GM10248 (cell line): ENCODE results near the gene CHRD.
A peak's percentile ranks its signal among the peaks of the same experiment; 100 is the strongest.

ENCODE experiments used
- CTCF ChIA-PET: fragments of 300-600 bp; sonication (Branson Sonifier 250); formaldehyde crosslinking; extraction: SDS; loops from one replicate; lab custom pipeline; 2021; ENCODE audit warnings: antibody characterized with exemption; lab: Yijun Ruan, JAX
- POLR2A ChIA-PET: fragments of 350-650 bp; sonication (Branson Sonifier 250); formaldehyde crosslinking; extraction: SDS; loops from one replicate; lab custom pipeline; 2020; ENCODE audit warnings: antibody characterized with exemption; lab: Yijun Ruan, JAX
- DNase-seq: peaks from one replicate; pipeline ENCODE4 v3.0.0; 2012; ENCODE audit errors: extremely low spot score
- TF ChIP-seq, protein P1 (sequence below): IDR thresholded peaks from 2 replicates; pipeline ENCODE4 v1.5.1; 2012; ENCODE audit warnings: mild to moderate bottlenecking, low read depth; ENCODE audit errors: extremely low read depth, missing control alignments, control extremely low read depth

Gene CHRD

DNA sequence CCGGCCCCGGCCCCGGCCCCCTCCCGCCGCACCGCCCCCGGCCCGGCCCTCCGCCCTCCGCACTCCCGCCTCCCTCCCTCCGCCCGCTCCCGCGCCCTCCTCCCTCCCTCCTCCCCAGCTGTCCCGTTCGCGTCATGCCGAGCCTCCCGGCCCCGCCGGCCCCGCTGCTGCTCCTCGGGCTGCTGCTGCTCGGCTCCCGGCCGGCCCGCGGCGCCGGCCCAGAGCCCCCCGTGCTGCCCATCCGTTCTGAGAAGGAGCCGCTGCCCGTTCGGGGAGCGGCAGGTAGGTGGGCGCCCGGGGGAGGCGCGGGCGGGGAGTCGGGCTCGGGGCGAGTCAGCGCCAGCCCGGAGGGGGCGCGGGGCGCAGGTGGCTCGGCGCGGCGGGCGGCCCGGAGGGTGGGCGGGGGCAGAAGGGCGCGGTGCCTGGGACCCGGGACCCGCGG lies 352 bp downstream of the CHRD start:
- TF ChIP-seq, protein P1, sequence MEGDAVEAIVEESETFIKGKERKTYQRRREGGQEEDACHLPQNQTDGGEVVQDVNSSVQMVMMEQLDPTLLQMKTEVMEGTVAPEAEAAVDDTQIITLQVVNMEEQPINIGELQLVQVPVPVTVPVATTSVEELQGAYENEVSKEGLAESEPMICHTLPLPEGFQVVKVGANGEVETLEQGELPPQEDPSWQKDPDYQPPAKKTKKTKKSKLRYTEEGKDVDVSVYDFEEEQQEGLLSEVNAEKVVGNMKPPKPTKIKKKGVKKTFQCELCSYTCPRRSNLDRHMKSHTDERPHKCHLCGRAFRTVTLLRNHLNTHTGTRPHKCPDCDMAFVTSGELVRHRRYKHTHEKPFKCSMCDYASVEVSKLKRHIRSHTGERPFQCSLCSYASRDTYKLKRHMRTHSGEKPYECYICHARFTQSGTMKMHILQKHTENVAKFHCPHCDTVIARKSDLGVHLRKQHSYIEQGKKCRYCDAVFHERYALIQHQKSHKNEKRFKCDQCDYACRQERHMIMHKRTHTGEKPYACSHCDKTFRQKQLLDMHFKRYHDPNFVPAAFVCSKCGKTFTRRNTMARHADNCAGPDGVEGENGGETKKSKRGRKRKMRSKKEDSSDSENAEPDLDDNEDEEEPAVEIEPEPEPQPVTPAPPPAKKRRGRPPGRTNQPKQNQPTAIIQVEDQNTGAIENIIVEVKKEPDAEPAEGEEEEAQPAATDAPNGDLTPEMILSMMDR = no peak
- DNase-seq = peak; percentile 42
- POLR2A ChIA-PET = no interaction called here
- CTCF ChIA-PET = interaction anchor here (6.8 kb wide), 1 partner anchor 8 kb away, joined by 34 read pairs; no protein-coding TSS in a partner anchor

DNA sequence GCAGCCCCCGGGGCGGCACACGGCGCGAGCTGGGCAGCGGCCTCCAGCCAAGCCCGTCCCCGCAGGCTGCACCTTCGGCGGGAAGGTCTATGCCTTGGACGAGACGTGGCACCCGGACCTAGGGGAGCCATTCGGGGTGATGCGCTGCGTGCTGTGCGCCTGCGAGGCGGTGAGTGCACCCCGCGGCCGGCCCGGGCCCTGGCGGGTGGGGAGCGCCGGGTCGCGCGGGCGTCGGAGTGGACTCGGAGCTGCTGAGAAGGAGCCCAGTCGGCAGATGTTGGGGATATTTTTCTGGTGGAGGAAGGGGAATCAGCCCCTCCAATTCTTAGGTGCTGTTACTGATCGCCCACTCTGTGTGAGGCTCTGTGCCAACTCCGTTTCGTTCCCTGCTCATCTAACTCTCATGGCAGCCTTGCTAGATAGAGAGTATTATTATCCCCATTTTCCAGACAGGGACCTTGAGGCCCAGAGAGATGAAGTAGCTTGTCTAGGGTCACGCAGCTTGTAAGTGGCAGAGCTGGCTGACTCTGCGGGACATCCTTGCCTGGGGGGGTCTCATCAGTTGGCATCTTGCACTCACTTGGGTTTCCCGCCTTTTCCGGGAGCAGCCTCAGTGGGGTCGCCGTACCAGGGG lies 890 bp downstream of the CHRD start:
- no peak for DNase-seq
- ChIA-PET CTCF (interaction anchor here (1.7 to 6.8 kb wide), 2 partner anchors 9 to 12 kb away, joined by 5 to 34 read pairs; no protein-coding TSS in a partner anchor), POLR2A (no interaction called here)
- TF ChIP-seq, protein P1 = no peak

DNA sequence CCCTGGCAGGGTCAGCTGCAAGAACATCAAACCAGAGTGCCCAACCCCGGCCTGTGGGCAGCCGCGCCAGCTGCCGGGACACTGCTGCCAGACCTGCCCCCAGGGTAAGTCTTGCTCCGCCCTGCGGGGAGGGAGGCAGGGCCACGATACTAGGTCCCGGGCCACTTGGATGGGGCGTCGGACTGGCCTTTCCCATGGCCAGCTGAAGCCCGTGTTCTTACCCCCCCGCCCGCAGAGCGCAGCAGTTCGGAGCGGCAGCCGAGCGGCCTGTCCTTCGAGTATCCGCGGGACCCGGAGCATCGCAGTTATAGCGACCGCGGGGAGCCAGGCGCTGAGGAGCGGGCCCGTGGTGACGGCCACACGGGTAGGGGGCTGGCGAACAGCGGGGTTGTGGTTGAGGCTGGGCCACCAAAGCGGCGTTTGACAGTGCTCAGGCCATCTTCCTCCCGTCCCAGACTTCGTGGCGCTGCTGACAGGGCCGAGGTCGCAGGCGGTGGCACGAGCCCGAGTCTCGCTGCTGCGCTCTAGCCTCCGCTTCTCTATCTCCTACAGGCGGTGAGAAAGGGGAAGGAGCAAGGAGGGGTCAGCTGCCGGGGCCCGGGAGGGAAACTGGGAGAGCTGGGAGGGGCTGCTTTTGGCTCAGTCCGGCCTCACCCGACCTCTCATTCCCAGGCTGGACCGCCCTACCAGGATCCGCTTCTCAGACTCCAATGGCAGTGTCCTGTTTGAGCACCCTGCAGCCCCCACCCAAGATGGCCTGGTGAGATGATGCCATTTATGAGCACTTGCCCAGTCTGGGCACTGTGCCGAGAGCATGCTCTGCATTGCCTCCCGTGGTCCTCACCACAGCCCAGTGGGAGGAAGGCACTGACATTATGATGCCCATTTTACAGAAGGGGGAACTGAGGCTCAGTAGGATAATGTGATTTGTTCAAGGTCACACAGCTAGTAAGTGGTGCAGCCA lies 1.7 kb downstream of the CHRD start:
- TF ChIP-seq, protein P1 = no peak
- ChIA-PET CTCF (interaction anchor here (1.7 to 6.8 kb wide), 2 partner anchors 9 to 13 kb away, joined by 5 to 34 read pairs; no protein-coding TSS in a partner anchor), POLR2A (no interaction called here)
- no peak for DNase-seq

DNA sequence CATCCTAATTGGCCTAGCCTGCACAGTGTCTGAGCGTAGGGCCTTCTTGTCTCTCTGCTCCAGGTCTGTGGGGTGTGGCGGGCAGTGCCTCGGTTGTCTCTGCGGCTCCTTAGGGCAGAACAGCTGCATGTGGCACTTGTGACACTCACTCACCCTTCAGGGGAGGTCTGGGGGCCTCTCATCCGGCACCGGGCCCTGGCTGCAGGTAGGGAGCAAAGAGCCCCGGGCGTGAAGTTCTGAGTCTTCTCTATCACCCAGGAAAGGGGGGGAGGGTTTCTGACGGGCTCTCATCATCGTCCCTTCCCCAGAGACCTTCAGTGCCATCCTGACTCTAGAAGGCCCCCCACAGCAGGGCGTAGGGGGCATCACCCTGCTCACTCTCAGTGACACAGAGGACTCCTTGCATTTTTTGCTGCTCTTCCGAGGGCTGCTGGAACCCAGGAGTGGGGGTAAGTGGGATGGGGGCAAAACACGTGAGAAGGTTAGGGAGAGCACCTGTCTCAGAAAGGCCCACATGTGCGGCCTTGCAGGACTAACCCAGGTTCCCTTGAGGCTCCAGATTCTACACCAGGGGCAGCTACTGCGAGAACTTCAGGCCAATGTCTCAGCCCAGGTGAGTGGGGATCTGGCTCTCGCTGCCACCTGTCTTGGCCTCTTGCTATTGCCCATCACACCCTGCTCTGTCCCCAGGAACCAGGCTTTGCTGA lies 2.6 kb downstream of the CHRD start:
- CTCF ChIA-PET = interaction anchor here (1.7 to 6.8 kb wide), 2 partner anchors 10 to 14 kb away, joined by 5 to 34 read pairs; no protein-coding TSS in a partner anchor
- POLR2A ChIA-PET = no interaction called here
- TF ChIP-seq, protein P1 = no peak
- DNase-seq = no peak

DNA sequence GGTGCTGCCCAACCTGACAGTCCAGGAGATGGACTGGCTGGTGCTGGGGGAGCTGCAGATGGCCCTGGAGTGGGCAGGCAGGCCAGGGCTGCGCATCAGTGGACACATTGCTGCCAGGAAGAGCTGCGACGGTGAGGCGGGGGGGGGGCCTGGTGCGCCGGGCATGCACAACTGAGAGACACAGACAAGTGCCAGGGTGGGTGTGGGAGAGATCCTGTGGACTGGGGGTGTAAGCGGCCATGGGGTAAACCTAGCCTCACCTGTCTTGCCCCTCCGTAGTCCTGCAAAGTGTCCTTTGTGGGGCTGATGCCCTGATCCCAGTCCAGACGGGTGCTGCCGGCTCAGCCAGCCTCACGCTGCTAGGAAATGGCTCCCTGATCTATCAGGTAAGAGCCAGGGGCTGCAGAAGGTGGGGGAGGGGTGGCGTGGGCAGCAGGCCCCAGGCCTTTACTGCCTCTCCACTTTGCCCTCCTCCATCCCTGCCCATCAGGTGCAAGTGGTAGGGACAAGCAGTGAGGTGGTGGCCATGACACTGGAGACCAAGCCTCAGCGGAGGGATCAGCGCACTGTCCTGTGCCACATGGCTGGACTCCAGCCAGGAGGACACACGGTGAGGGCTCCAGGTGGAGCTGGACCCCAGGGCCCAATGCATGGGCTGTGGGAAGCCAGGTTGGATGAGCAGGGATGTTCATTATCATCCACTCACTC lies 3.3 kb downstream of the CHRD start:
- ChIA-PET CTCF (interaction anchor here (1.8 to 6.8 kb wide), 2 partner anchors 9 to 11 kb away, joined by 4 to 34 read pairs; no protein-coding TSS in a partner anchor), POLR2A (no interaction called here)
- DNase-seq = no peak
- TF ChIP-seq, protein P1 = no peak
